Brain microvascular endothelial cell (primary cell): ENCODE measurements around the gene ST3GAL3.

ENCODE experiments used
- DNase-seq: peaks from one replicate; pipeline ENCODE4 v3.0.0-alpha.2; 2020
- H3K27ac ChIP-seq: fragments of 250-450 bp; sonication (Bioruptor Pico); 2 replicates; pipeline ENCODE4 v1.5.1; 2020; ENCODE audit warnings: mild to moderate bottlenecking, moderate library complexity
- H3K27me3 ChIP-seq: fragments of 250-450 bp; sonication (Bioruptor Pico); replicated peaks from 2 replicates; pipeline ENCODE4 v1.5.1; 2020; ENCODE audit warnings: mild to moderate bottlenecking
- H3K36me3 ChIP-seq: fragments of 250-450 bp; sonication (Bioruptor Pico); replicated peaks from 2 replicates; pipeline ENCODE4 v1.5.1; 2020; ENCODE audit warnings: mild to moderate bottlenecking
- H3K4me3 ChIP-seq: 2 replicates; pipeline ENCODE4 v1.5.1; 2011; ENCODE audit warnings: low read depth, mild to moderate bottlenecking, control low read depth, low read length, moderate library complexity
- in situ Hi-C: cut with HindIII; loops from 2 replicates; pipeline ENCODE4 v1.10.0; 2017; ENCODE audit warnings: low sequenced_read_pairs, low pct_ligation_motif_present
- TF ChIP-seq, protein P1 (sequence below): IDR thresholded peaks from 2 replicates; pipeline ENCODE4 v1.5.1; 2011; ENCODE audit warnings: low read depth, mild to moderate bottlenecking, moderate library complexity, low read length, control low read depth, inconsistent platforms; ENCODE audit errors: missing control alignments

ST3GAL3 gene

DNA sequence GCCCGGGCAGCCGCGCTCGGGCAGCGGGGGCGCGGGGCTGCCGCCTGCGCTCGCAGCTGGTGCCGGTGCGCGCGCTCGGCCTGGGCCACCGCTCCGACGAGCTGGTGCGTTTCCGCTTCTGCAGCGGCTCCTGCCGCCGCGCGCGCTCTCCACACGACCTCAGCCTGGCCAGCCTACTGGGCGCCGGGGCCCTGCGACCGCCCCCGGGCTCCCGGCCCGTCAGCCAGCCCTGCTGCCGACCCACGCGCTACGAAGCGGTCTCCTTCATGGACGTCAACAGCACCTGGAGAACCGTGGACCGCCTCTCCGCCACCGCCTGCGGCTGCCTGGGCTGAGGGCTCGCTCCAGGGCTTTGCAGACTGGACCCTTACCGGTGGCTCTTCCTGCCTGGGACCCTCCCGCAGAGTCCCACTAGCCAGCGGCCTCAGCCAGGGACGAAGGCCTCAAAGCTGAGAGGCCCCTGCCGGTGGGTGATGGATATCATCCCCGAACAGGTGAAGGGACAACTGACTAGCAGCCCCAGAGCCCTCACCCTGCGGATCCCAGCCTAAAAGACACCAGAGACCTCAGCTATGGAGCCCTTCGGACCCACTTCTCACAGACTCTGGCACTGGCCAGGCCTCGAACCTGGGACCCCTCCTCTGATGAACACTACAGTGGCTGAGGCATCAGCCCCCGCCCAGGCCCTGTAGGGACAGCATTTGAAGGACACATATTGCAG, 229.3 kb downstream of the ST3GAL3 start:
- DNase-seq, result no peak
- no peaks in the 10 kb centered on the region for H3K36me3 ChIP-seq
- TF ChIP-seq, protein P1, sequence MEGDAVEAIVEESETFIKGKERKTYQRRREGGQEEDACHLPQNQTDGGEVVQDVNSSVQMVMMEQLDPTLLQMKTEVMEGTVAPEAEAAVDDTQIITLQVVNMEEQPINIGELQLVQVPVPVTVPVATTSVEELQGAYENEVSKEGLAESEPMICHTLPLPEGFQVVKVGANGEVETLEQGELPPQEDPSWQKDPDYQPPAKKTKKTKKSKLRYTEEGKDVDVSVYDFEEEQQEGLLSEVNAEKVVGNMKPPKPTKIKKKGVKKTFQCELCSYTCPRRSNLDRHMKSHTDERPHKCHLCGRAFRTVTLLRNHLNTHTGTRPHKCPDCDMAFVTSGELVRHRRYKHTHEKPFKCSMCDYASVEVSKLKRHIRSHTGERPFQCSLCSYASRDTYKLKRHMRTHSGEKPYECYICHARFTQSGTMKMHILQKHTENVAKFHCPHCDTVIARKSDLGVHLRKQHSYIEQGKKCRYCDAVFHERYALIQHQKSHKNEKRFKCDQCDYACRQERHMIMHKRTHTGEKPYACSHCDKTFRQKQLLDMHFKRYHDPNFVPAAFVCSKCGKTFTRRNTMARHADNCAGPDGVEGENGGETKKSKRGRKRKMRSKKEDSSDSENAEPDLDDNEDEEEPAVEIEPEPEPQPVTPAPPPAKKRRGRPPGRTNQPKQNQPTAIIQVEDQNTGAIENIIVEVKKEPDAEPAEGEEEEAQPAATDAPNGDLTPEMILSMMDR, result peak; percentile 50
- no peak overlapping the region for H3K27ac ChIP-seq
- H3K4me3 ChIP-seq, result peak overlapping the region; percentile 33
- H3K27me3 ChIP-seq, result no peaks in the 10 kb centered on the region
- in situ Hi-C loops, result loop anchor here (25.0 kb wide), 1 partner anchor 174 kb away; no protein-coding TSS in a partner anchor

DNA sequence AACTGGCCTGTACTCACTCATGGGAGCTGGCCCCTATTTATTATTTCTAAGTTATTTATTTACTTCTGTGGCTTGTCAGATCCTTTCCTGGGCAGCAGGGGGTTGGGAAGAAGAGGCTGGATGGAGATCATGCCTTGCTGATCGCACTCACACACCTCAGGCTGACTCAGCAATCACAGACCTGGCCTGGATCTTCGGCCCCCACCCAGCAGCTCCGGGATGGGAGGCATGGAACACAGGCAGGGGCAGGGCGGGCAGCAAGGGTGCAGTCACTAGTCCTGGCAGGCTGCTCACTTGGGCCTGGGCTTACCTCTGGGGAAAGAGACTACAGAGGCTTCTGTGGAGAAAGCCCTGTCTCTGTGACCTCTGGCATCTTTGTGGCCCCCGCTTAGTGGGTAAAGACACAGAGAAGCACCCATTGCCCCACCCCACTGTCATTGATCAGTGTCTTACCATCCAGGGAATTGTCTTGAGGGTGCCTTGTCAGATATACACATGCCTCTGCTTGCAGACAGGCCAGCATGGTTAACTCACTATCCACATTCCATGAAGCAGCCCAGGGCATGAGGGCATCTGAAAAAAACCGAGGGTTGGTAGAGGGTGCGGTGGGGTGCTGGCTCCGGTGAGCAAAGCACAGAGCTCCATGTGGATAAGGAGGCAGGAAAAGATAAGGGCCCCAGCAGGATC, 230.0 kb downstream of the ST3GAL3 start:
- H3K36me3 ChIP-seq, result no peaks in the 10 kb centered on the region
- TF ChIP-seq, protein P1, result no peak
- no peaks in the 10 kb centered on the region for H3K27me3 ChIP-seq
- H3K4me3 ChIP-seq, result no peak overlapping the region
- no peak overlapping the region for H3K27ac ChIP-seq
- in situ Hi-C loops, result loop anchor here (25.0 kb wide), 1 partner anchor 175 kb away; no protein-coding TSS in a partner anchor
- DNase-seq, result no peak

DNA sequence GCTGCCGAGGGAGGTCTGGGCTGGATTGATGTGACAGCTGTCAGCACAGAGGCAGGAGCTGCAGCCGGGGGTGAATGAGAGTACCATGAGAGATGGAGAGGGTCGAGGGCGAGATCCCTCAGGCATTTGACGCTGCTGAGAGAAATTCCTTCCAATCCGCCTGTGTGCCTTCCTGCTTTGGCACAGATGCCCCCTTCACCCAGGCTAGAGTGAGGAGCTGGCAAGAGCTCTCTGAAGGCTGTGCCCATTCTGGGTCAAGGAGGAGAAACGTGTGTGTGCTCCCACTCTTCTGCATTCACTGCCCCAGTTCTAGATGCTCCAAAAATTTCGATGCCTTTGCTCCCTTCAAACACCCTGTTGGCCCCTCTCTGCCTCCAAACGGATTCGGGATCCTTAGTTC, 231.0 kb downstream of the ST3GAL3 start:
- DNase-seq, result no peak
- in situ Hi-C loops, result loop anchor here (25.0 kb wide), 1 partner anchor 176 kb away; no protein-coding TSS in a partner anchor
- no peak overlapping the region for H3K27ac ChIP-seq
- TF ChIP-seq, protein P1, result no peak
- H3K4me3 ChIP-seq, result no peak overlapping the region
- H3K36me3 ChIP-seq, result no peaks in the 10 kb centered on the region
- H3K27me3 ChIP-seq, result no peaks in the 10 kb centered on the region

DNA sequence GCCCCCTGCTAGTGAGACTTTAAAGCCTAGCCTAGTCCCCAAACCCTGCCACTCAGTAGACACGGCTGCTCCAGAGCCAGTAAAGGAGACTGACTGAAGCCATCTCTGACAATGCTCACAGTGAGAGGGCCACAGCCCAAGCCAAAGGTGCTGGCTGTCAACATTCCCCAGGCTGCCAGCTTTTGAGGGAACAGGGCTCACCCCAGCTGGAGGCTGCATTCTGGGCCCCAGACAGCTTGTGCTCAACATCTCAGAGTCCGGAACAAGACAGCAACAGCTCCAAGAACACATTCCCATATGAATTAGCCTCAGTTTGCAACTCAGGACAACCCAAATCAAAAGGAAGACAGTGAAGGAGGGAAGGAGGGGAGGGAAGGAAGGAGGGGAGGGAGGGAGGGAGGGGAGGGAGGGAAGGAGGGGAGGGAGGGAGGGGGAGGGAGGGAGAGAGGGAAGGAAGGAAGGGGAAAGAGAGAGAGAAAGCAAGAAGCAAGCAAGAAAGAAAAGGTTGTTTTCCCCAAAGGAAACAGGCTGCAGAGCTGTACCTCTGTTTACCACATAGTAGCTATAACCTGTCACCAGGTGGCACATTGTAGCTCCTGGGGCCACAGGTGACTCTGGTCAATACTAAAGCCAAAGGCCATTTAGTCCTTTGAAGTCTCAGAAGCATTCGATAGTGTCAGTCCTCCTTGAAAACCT, 231.7 kb downstream of the ST3GAL3 start:
- no peak overlapping the region for H3K27ac ChIP-seq
- no peaks in the 10 kb centered on the region for H3K36me3 ChIP-seq
- H3K27me3 ChIP-seq, result no peaks in the 10 kb centered on the region
- TF ChIP-seq, protein P1, result no peak
- no peak for DNase-seq
- H3K4me3 ChIP-seq, result no peak overlapping the region
- in situ Hi-C loops, result loop anchor here (25.0 kb wide), 1 partner anchor 177 kb away; no protein-coding TSS in a partner anchor

DNA sequence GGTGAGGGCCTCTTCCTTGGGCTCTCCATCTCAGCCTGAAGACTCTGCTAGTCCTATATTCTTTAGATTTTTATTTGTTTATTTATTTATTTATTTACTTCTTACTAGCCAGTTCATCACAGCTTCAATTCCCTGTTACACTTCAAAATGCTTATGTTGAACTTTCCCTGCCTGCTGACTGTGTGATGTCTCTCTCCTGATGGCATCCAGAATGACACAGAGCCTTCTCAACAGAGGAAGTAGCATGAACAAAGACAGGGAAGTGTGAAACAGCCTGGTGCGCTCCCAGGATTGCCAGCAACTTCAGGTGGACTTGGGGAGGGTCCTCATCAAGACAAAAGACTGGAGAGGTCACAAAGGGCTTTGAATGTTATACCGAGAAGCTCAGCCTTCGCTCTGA, 235.1 kb downstream of the ST3GAL3 start:
- Histone ChIP-seq H3K4me3 (no peak overlapping the region), H3K27ac (no peak overlapping the region), H3K27me3 (no peaks in the 10 kb centered on the region), H3K36me3 (no peaks in the 10 kb centered on the region)
- in situ Hi-C loops, result loop anchor here (25.0 kb wide), 1 partner anchor 180 kb away; no protein-coding TSS in a partner anchor
- no peak for DNase-seq
- TF ChIP-seq, protein P1, result no peak
